ENCODE results near the gene YBX3. TPM values are rescaled to one million over a fixed set of nuclear protein-coding genes. Genes with fewer than 3 reads are reported as not detected.
A peak's percentile ranks its signal among the peaks of the same experiment; 100 is the strongest.

YBX3 gene
- total and polyA plus RNA-seq, 2 of the 4 experiments (the other 2 are of a cell fraction), result 33.7 to 132 TPM

GRCh38 chr12:10716277-10716676, 6.8 kb downstream of the YBX3 start:
- H2AK5ac ChIP-seq (ENCODE audit: low read depth, low read length), result peak overlapping the region; percentile 68; the same call in 1 of the 2 replicates
- dilution Hi-C loops (cut with HindIII; ENCODE audit: low sequenced_read_pairs, unreplicated experiment), result no loop called here

More at GRCh38 chr12:10716277-10716676, 6.8 kb downstream of the YBX3 start:
- in situ Hi-C loops (cut with MboI; ENCODE audit: low sequenced_read_pairs), result no loop called here
- Histone ChIP-seq H2BK20ac (ENCODE audit: low read depth, low read length) (peak overlapping the region; percentile 60; the same call in 1 of the 2 replicates), H4K91ac (ENCODE audit: insufficient read depth, low read depth, low read length) (peak overlapping the region; percentile 53; the same call in 1 of the 2 replicates), H3K4me1 (ENCODE audit: control insufficient read depth, insufficient read depth, low read length) (peaks cover 5% of the 10 kb centered on the region; the same call in 1 of the 2 replicates), H2BK15ac (ENCODE audit: low read depth, low read length) (peak overlapping the region; percentile 25; the same call in 2 of the 3 replicates), H3K4me3 (ENCODE audit: insufficient read depth, low read depth, low read length) (peak overlapping the region; percentile 22; the same call in 1 of the 2 replicates), H4K8ac (ENCODE audit: low read depth in 2 of 2, low read length in 2 of 2) (peak overlapping the region in 1 of 2 experiments; percentile 79; a peak in 2 of 4 replicates), H2BK120ac (ENCODE audit: low read depth, low read length) (peak overlapping the region; percentile 78), H3K14ac (replicated peaks; ENCODE audit: low read depth, low read length) (peak overlapping the region; percentile 75), H4K20me1 (ENCODE audit: insufficient read depth, low read length) (peaks cover 18% of the 10 kb centered on the region), H3K23ac (ENCODE audit: low read depth, low read length) (peak overlapping the region; percentile 46), H3K4me2 (ENCODE audit: low read depth, low read length) (peak overlapping the region; percentile 59), H3K9me3 (ENCODE audit: control insufficient read depth, insufficient read depth, low read length) (no peaks in the 10 kb centered on the region), H2BK5ac (ENCODE audit: low read depth, low read length, poor library complexity, severe bottlenecking) (peak overlapping the region; percentile 91), H3K18ac (ENCODE audit: low read depth, low read length) (peak overlapping the region; percentile 56; the same call in 1 of the 2 replicates), H3K79me1 (ENCODE audit: low read depth in 1 of 2, low read length in 2 of 2) (peaks cover 13 to 37% of the 10 kb centered on the region in 2 experiments), H2AK9ac (replicated peaks; ENCODE audit: low read depth, low read length, poor library complexity) (peak overlapping the region; percentile 18), H2AFZ (replicated peaks; ENCODE audit: low read length, poor library complexity) (peak overlapping the region; percentile 70), H3K9me1 (ENCODE audit: insufficient read depth, low read length) (peaks cover 6% of the 10 kb centered on the region), H3K56ac (ENCODE audit: extremely low read depth, insufficient read depth, low read length) (0 out of 2 replicates have a peak overlapping the region, but pooled peaks have one; percentile 57), H3K36me3 (ENCODE audit: control insufficient read depth, insufficient read depth, low read length) (peaks cover 17% of the 10 kb centered on the region), H3K27ac (ENCODE audit: insufficient read depth, low read length) (peak overlapping the region; percentile 64; the same call in 1 of the 2 replicates), H3K27me3 (ENCODE audit: control insufficient read depth, insufficient read depth, low read length) (no peaks in the 10 kb centered on the region), H4K5ac (ENCODE audit: low read depth, low read length) (peak overlapping the region; percentile 56; the same call in 1 of the 2 replicates), H3K9ac (ENCODE audit: low read depth, low read length) (peak overlapping the region; percentile 52; the same call in 1 of the 2 replicates), H3K4ac (ENCODE audit: low read depth, low read length) (peak overlapping the region; percentile 87)
- ATAC-seq (ENCODE audit: low read depth), result no peak
- ChIA-PET CTCF (no interaction called here), POLR2A (ENCODE audit: unreplicated experiment) (no interaction called here)
- BruUV-seq (replicated peaks), result no TSS peak
- WGBS, 2 experiments (ENCODE audit: extremely low coverage in 2 of 2, insufficient read length in 1 of 2), result no CpG with 5 or more reads among the region's 4 CpGs
- intact Hi-C loops (cut with micrococcal nuclease), result loop anchor here (2.0 kb wide), 1 partner anchor 103 kb away; the partner anchor contains the start of gene MAGOHB
- no peak for DNase-seq
- no peak for TF ChIP-seq CTCF (conservative IDR thresholded peaks at IDR 0.05; ENCODE audit: low read depth, low read length)
- TF ChIP-seq SMC3 (IDR thresholded peaks at IDR 0.05; ENCODE audit: low read depth, low read length), result no peak
- TF ChIP-seq CEBPB (IDR thresholded peaks at IDR 0.05; ENCODE audit: low read depth, low read length), result no peak
- TF ChIP-seq CHD1 (IDR thresholded peaks at IDR 0.05; ENCODE audit: low read depth, low read length), result no peak
- no peak for TF ChIP-seq ELK1 (IDR thresholded peaks at IDR 0.05; ENCODE audit: borderline replicate concordance, low read depth, low read length)
- TF ChIP-seq RAD21 (IDR thresholded peaks at IDR 0.05; ENCODE audit: low read length), result no peak
- no peak for TF ChIP-seq NFE2L2 (IDR thresholded peaks at IDR 0.05; ENCODE audit: low read depth, low read length)
- no peak for TF ChIP-seq FOS (IDR thresholded peaks at IDR 0.05; ENCODE audit: low read depth, low read length)
- TF ChIP-seq MXI1 (IDR thresholded peaks at IDR 0.05; ENCODE audit: borderline replicate concordance, low read depth, low read length), result no peak
- TF ChIP-seq MAFK (IDR thresholded peaks at IDR 0.05; ENCODE audit: low read depth, low read length), result no peak

All from IMR-90 (cell line).